ENCODE data around the gene LAPTM5.
"Not testable (repeated sequence)": the region's sequence is repeated elsewhere in the genome, so short reads cannot be mapped to it uniquely, and the experiment has no call there.

LAPTM5 gene

DNA sequence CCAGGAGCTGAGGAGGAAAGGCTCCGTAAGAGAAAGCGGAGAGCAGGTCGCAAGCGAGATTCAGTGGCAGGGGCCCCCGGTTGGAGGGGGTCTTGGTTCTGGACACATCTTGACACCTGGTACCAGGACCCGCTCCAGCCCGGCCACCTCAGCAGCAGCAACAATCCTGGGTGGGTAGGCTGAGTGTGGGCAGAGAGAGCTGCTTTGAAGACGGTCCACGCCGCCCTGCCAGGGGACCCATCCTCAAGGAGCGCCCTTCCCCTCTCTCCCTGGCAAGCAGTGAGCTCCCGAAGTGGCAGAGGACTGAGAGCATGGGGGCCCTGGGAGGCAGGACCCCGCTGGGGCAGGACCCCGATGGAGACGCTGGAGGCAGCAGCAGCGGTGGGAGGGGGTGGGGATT is 35.6 kb upstream of the LAPTM5 start:
- Histone ChIP-seq H3K36me3 (ENCODE audit: control insufficient read depth, insufficient read depth, low read length) (no peaks in the 10 kb centered on the region), H3K9ac (ENCODE audit: low read length) (no peak overlapping the region), H3K4me3 (ENCODE audit: low read length) (no peak overlapping the region), H3K9me3 (ENCODE audit: control insufficient read depth, low read length) (no peaks in the 10 kb centered on the region), H3K4me1 (ENCODE audit: control insufficient read depth, insufficient read depth, low read length) (peaks cover 6% of the 10 kb centered on the region), H3K27me3 (ENCODE audit: control insufficient read depth, insufficient read depth, low read length) (peaks cover 7% of the 10 kb centered on the region)

DNA sequence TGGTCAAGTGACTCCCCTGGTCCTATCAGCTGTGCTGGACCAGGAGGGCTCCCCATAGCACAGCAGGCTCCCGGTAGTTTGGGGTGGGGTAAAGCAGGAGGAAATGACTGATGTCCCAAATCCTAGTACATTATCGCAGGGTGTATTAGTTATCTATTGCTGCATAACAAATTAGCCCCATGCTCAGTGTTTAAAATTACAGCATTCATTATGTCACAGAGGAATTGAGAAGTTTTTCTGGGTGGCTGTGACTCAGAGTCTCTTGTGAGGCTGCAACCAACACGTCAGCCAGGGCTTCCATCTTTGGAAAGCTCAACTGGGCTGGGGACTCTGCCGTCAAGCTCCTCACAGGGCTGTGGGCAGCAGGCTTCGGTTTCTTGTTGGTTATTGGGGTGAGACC is 34.3 kb upstream of the LAPTM5 start:
- Histone ChIP-seq H3K9me3 (ENCODE audit: control insufficient read depth, low read length) (no peaks in the 10 kb centered on the region), H3K4me3 (ENCODE audit: low read length) (no peak overlapping the region), H3K4me1 (ENCODE audit: control insufficient read depth, insufficient read depth, low read length) (no peaks in the 10 kb centered on the region), H3K27me3 (ENCODE audit: control insufficient read depth, insufficient read depth, low read length) (peaks cover 7% of the 10 kb centered on the region), H3K36me3 (ENCODE audit: control insufficient read depth, insufficient read depth, low read length) (no peaks in the 10 kb centered on the region), H3K9ac (ENCODE audit: low read length) (no peak overlapping the region)

DNA sequence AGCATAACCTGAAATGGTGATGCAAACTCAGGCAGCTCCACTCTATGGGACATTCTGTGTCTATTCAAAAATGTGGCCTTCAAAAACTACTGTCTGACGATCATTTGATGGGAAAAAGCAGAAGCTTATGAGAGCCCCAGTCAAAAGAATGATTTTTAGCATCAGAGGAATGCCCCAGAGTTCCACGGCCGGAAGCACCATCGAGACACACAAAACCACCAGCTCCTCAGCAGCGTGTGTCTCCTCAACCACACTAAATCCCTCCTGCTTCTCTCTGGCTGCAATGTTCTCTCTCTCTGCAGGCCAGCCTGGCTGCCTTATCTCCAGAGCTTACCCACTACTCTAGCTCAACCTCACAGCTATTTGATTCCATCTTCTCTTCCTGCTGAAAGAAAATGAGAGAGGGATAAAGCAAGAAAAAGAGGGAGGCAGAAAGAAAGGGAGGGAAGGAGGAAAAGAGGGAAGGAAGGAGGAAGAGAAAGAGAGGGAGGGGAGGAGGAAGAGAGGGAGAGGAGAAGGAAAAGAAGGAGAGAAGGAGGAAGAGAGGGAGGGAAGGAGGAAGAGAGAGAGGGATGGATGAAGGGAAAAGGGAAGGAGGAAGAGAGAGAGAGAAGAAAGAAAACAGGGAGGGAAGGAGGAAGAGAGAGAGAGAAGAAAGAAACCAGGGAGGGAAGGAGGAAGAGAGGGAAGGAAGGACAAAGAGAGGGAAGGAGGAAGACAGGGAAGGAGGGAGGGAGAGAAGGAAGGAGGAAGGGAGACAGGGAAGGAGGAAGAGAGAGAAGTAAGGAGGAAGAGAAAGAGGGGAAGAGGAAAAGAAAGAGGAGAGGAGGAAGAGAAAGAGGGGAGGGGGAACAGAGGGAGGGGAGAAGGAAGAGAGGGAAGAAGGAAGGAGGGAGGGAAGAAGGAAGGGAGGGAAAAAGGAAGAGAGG is 33.5 kb upstream of the LAPTM5 start:
- no peak overlapping the region for H3K9ac ChIP-seq (ENCODE audit: low read length)
- no peaks in the 10 kb centered on the region for H3K9me3 ChIP-seq (ENCODE audit: control insufficient read depth, low read length)
- no peaks in the 10 kb centered on the region for H3K36me3 ChIP-seq (ENCODE audit: control insufficient read depth, insufficient read depth, low read length)
- peaks cover 7% of the 10 kb centered on the region for H3K27me3 ChIP-seq (ENCODE audit: control insufficient read depth, insufficient read depth, low read length)
- no peak overlapping the region for H3K4me3 ChIP-seq (ENCODE audit: low read length)
- H3K4me1 ChIP-seq (ENCODE audit: control insufficient read depth, insufficient read depth, low read length): peaks cover 6% of the 10 kb centered on the region

DNA sequence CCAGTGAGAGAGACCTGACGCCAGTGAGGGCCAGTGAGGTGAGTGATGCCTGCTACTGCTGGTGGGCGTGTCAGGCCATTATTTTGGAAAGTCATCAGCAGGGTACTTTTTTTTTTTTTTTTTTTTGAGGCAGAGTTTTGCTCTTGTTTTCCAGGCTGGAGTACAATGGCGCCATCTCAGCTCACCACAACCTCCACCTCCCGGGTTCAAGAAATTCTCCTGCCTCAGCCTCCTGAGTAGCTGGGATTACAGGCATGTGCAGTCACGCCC is 32.6 kb upstream of the LAPTM5 start:
- H3K9me3 ChIP-seq (ENCODE audit: control insufficient read depth, low read length); H3K4me1 ChIP-seq (ENCODE audit: control insufficient read depth, insufficient read depth, low read length); H3K27me3 ChIP-seq (ENCODE audit: control insufficient read depth, insufficient read depth, low read length): not testable (repeated sequence)

DNA sequence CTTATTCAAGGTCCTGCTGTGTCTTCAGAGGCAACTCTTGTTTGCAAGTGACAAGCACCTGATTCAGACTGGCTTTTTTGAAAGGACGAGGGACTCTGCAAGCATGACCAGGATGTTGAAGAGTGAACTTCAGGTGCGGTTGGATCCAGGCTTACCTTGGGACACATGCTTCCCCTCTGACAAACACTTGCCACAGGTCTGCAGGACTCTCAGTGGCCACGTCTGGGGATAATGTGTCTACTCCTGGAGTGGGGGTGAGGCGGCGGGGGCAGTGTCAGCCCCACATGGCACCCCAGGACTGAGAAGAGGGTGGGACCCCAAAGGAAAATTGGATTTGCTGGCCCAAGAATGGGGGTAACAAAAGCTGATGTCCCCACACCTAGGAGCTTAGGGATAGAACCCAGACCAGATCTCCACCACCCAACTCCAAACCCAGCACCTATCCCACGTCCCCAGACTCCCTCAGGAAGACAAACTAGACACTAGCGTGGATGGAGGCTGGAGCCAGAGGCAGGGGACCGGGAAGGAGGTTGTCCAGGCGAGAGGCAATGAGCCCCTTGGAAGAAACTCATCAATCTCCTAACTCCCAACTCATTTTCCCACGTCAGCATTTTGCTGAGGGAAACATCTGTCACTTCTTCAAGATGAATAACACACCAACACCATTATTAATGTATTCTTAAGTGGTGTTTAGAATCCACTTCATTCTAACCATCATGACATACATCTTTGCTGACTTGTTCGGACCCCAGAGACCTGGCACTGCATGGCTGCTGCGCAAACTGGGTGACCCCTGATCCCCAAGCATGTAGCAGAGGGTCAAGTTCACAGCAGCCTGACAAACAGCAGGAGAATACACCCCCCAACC is 32.0 kb upstream of the LAPTM5 start:
- no peaks in the 10 kb centered on the region for H3K9me3 ChIP-seq (ENCODE audit: control insufficient read depth, low read length)
- no peak overlapping the region for H3K4me3 ChIP-seq (ENCODE audit: low read length)
- no peak overlapping the region for H3K9ac ChIP-seq (ENCODE audit: low read length)
- peaks cover 6% of the 10 kb centered on the region for H3K4me1 ChIP-seq (ENCODE audit: control insufficient read depth, insufficient read depth, low read length)
- no peaks in the 10 kb centered on the region for H3K36me3 ChIP-seq (ENCODE audit: control insufficient read depth, insufficient read depth, low read length)
- H3K27me3 ChIP-seq (ENCODE audit: control insufficient read depth, insufficient read depth, low read length): peaks cover 7% of the 10 kb centered on the region

More for the DNA sequence above, 32.6 kb upstream of the LAPTM5 start:
- not testable (repeated sequence) for H3K36me3 ChIP-seq (ENCODE audit: control insufficient read depth, insufficient read depth, low read length); H3K9ac ChIP-seq (ENCODE audit: low read length); H3K4me3 ChIP-seq (ENCODE audit: low read length)

DNA sequence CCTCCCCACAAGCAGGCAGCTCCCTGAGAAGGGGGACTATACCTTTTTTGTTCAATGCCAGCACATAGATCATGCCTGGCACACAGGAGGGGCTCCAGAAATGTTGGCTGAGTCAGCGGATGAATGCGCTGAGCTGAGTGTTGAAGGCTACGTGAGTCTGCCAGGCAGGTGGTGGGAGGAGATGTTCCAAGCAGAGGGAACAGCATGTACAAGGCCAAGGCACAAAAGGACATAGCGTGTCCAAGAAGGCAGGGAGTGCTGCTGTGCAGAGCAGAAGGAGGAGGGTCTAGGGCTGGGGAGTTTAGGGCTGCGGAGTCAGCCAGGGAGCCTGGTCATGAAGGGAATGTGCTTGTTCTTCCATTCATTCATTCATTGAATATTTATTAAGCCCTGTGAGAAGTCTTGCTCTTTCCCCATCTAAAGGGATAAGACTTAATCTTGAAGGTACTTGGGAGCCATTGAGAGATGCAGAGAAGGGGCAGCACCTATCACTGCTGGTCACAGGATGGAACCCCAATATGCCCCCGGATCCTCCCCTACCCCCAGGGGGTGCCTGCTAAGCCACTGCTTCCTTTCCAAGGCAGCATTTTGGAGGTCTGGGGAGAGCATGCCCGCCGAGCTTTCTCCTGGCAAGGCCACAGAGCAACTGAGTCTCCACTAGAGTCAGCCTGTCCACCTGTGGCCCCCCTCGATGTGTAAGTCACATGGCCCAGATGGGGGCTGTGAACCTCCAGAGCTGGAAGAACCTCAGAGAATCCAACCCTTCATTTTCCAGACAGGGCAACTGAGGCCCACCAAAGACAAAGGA is 31.2 kb upstream of the LAPTM5 start:
- Histone ChIP-seq H3K27me3 (ENCODE audit: control insufficient read depth, insufficient read depth, low read length) (peaks cover 7% of the 10 kb centered on the region), H3K9ac (ENCODE audit: low read length) (no peak overlapping the region), H3K9me3 (ENCODE audit: control insufficient read depth, low read length) (no peaks in the 10 kb centered on the region), H3K4me1 (ENCODE audit: control insufficient read depth, insufficient read depth, low read length) (peaks cover 6% of the 10 kb centered on the region), H3K36me3 (ENCODE audit: control insufficient read depth, insufficient read depth, low read length) (no peaks in the 10 kb centered on the region), H3K4me3 (ENCODE audit: low read length) (no peak overlapping the region)

DNA sequence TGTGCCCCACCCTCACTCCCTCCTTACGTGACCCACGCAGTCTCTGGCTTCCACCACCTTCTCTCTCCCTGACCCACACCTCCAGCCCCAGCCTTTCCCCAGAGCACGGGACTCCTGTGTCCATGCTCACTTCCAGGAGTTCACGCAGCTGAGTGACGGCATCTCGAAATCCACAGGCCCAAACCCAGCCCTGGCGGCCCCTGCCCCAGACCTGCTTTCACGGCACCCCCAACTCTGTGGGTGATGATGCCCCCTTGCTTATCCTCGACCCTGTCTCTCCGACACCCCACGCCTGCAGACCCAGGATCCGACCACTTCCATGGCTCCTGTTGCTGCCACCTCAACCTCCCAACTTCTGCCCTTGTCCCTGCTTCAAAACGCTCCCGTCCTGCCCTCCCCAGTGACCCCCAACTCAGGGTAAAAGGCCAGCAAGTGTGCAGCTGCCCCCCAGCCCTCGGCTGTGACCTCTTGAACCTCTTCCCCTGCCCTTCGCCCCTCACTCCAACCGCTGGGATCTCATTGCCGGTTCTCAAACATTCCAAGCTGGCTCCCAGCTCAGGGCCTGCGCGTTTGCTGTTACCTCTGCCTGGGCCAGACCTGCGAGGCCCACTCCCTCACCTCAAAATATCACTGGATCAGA is 30.4 kb upstream of the LAPTM5 start:
- Histone ChIP-seq H3K4me3 (ENCODE audit: low read length) (no peak overlapping the region), H3K36me3 (ENCODE audit: control insufficient read depth, insufficient read depth, low read length) (no peaks in the 10 kb centered on the region), H3K9ac (ENCODE audit: low read length) (no peak overlapping the region), H3K9me3 (ENCODE audit: control insufficient read depth, low read length) (no peaks in the 10 kb centered on the region), H3K4me1 (ENCODE audit: control insufficient read depth, insufficient read depth, low read length) (peaks cover 12% of the 10 kb centered on the region), H3K27me3 (ENCODE audit: control insufficient read depth, insufficient read depth, low read length) (peaks cover 7% of the 10 kb centered on the region)

DNA sequence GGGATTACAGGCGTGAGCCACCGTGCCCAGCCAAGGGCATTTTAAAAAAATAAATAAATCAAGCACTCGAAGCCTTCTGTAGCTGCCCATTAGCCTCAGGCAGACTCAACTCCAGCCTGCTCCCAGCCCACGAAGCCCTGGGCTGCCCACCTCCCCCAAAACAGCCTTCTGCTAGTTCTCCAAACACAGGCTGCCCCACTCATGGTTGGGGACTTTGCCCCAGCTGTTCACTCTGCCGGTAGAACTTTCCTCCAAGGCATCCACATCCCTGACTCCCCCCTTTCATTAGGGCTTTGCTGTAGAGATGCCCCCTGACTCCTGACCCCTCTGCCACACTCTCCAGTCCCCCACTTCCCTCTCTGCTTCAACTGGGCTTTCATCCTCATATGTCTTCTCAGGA is 29.7 kb upstream of the LAPTM5 start:
- peaks cover 19% of the 10 kb centered on the region for H3K4me1 ChIP-seq (ENCODE audit: control insufficient read depth, insufficient read depth, low read length)
- no peaks in the 10 kb centered on the region for H3K36me3 ChIP-seq (ENCODE audit: control insufficient read depth, insufficient read depth, low read length)
- no peak overlapping the region for H3K9ac ChIP-seq (ENCODE audit: low read length)
- peaks cover 7% of the 10 kb centered on the region for H3K27me3 ChIP-seq (ENCODE audit: control insufficient read depth, insufficient read depth, low read length)
- H3K4me3 ChIP-seq (ENCODE audit: low read length): no peak overlapping the region
- H3K9me3 ChIP-seq (ENCODE audit: control insufficient read depth, low read length): no peaks in the 10 kb centered on the region

DNA sequence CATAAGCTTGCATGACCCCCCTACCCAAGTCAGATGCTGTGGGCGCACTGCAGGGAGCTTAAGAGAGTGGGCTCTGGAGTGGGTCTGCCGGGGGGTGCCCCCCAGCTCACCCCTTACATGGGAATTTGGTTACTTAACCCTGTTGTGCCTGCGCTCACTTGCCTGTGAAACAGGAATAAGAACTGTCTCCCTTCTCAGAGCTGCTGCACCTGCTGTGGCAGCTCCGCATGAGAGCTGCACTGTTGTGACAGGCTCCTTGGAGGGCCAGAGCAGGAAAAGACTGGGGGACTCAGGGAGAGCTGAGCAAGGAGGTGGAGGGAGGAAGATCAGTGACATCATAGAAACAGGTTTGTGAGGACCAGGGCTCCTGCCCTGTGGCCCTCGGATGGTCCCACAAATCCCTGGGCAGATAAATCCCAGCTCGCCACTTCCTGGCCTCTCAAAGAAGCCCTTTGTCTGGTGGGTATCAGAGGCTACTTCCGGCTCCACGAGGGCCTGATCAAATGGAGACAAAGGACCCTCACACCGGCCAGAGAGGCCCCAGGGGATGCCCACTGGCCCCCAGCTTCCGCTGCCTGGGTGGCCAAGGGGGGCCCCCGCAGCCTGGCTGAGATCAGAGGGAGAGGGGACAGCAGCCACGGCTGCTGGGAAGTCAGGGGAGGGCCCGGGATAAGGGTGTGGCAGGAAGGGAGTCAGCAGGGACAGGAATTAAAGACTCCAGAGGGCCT is 28.9 kb upstream of the LAPTM5 start:
- Histone ChIP-seq H3K9me3 (ENCODE audit: control insufficient read depth, low read length) (no peaks in the 10 kb centered on the region), H3K9ac (ENCODE audit: low read length) (no peak overlapping the region), H3K36me3 (ENCODE audit: control insufficient read depth, insufficient read depth, low read length) (no peaks in the 10 kb centered on the region), H3K27me3 (ENCODE audit: control insufficient read depth, insufficient read depth, low read length) (peaks cover 5% of the 10 kb centered on the region), H3K4me1 (ENCODE audit: control insufficient read depth, insufficient read depth, low read length) (peaks cover 19% of the 10 kb centered on the region), H3K4me3 (ENCODE audit: low read length) (no peak overlapping the region)

DNA sequence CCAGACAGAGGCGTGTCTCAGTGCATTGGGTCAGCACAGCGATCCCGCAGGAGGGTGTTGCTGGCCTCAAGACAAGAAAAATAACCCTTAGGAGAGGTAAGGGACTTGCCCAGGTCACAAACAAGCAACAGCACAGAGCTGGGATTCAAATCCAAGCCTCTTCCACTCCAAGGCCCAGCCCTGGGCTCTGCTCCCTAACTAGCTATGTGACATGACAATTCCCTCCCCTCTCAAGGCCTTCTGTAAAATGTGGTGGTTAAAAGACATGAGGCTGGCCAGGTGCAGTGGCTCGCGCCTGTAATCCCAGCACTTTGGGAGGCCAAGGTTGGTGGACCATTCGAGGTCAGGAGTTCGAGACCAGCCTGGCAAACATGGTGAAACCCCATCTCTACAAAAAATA is 28.1 kb upstream of the LAPTM5 start:
- Histone ChIP-seq H3K27me3 (ENCODE audit: control insufficient read depth, insufficient read depth, low read length) (no peaks in the 10 kb centered on the region), H3K4me3 (ENCODE audit: low read length) (no peak overlapping the region), H3K9me3 (ENCODE audit: control insufficient read depth, low read length) (no peaks in the 10 kb centered on the region), H3K36me3 (ENCODE audit: control insufficient read depth, insufficient read depth, low read length) (no peaks in the 10 kb centered on the region), H3K9ac (ENCODE audit: low read length) (no peak overlapping the region), H3K4me1 (ENCODE audit: control insufficient read depth, insufficient read depth, low read length) (peaks cover 19% of the 10 kb centered on the region)

DNA sequence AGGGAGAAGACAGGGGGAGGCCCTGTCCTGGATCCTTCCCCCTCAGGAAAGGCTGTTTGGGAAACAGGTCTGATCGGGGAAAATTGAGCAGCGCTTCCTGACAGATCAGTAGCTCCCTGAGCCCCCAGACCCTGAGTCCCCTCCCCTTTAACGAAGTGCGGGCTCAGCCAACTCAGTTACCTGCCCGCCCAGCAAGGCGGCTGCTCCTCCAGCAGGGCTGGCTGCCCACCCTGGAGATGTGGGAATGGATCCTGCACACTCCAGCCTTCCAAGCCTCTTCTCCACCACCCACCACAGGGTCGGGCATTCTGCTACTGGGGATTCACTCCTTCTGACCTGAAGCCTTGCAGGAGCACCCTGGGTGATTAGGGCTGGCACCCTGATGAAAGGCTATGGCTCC is 27.6 kb upstream of the LAPTM5 start:
- H3K4me1 ChIP-seq (ENCODE audit: control insufficient read depth, insufficient read depth, low read length): peaks cover 19% of the 10 kb centered on the region
- no peaks in the 10 kb centered on the region for H3K36me3 ChIP-seq (ENCODE audit: control insufficient read depth, insufficient read depth, low read length)

More for the DNA sequence above, 27.6 kb upstream of the LAPTM5 start:
- no peak overlapping the region for H3K4me3 ChIP-seq (ENCODE audit: low read length)
- H3K9me3 ChIP-seq (ENCODE audit: control insufficient read depth, low read length): no peaks in the 10 kb centered on the region
- no peak overlapping the region for H3K9ac ChIP-seq (ENCODE audit: low read length)
- H3K27me3 ChIP-seq (ENCODE audit: control insufficient read depth, insufficient read depth, low read length): no peaks in the 10 kb centered on the region

All from mucosa of stomach (tissue), 1 donor.